ENCODE measurements around the gene HTR1D. TPM values are rescaled to one million over a fixed set of nuclear protein-coding genes. Genes with fewer than 3 reads are reported as not detected.
"Not testable (repeated sequence)": the region's sequence is repeated elsewhere in the genome, so short reads cannot be mapped to it uniquely, and the experiment has no call there.

HTR1D gene, protein sequence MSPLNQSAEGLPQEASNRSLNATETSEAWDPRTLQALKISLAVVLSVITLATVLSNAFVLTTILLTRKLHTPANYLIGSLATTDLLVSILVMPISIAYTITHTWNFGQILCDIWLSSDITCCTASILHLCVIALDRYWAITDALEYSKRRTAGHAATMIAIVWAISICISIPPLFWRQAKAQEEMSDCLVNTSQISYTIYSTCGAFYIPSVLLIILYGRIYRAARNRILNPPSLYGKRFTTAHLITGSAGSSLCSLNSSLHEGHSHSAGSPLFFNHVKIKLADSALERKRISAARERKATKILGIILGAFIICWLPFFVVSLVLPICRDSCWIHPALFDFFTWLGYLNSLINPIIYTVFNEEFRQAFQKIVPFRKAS
- total RNA-seq: under 0.01 and 0.22 TPM in 2 replicates

DNA sequence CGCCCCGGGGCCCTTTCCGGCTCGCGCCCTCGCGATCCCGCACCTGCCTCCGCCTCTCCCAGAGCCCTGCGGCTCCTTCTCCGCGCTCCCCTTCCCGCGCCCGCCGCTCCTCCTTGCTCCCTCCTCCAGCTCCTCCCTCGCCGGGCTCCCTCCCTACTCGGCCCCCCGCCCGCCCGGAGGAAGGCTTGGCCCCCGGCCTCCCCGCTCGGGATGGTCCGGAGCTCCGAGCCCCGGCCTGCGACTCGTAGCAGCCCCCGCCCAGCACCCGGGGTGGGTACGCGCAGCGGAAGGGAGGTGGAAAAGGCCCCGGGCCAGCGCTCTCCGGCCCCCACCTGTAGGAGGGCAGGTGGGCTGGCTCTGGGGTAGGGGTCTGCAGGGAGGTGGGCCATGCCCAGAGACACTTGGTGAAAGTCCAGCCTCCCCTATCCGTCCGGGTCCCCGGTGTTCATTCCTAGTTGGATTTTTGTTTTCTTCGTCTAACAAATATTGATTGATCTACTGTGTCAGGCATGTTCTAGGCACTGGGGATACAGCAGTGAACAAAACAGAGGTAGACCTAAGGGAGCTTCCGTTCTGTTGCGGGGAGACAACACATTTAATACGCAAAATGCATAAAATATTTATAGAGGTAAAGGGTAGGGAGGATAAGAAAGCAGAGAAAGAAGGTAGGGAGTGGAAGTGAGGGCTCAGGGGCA, at the start of gene HTR1D:
Gene HTR1D (minus strand): TSS at position 82 of the 695 bp plus-strand sequence. CDS start 23,283 bp downstream, outside the sequence.
- DNase-seq (ENCODE audit: low read depth in 2 of 2): peak in 1 of 2 donors; percentile 59

DNA sequence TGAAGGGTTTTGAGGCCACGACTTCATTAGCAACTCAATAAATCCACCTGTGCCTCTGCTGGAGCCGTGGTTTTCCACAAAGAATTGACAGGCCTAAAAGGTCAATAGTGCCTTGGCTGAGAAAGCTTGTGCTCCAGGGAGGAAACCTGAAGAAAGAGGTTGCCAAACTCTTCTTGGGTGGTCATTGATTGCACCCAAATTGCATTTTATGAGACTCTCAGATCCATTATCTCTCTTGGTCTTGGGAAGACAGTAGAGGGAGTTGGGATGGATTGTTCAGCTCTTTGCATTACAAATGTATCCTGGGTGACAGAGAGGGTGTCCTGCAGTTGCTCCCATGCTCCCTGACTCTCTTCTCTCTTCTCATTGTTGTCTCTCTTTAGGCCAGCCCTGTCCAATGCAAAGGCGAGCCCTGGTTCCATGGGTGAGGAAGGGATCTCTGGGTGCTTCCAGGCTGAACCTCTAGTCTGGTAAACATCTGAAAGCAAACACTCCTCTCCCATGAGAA, 46.1 kb upstream of the HTR1D start:
- DNase-seq (ENCODE audit: low read depth in 2 of 2): no peak

DNA sequence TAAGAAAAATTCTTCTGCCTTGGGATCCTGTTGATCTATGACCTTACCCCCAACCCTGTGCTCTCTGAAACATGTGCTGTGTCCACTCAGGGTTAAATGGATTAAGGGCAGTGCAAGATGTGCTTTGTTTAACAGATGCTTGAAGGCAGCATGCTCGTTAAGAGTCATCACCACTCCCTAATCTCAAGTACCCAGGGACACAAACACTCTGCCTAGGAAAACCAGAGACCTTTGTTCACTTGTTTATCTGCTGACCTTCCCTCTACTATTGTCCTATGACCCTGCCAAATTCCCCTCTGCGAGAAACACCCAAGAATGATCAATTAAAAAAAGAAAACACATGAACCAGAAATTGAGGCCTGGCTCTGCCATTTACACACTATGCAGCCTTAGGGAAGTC, 40.8 kb upstream of the HTR1D start:
- not testable (repeated sequence) for DNase-seq (ENCODE audit: low read depth in 2 of 2)

DNA sequence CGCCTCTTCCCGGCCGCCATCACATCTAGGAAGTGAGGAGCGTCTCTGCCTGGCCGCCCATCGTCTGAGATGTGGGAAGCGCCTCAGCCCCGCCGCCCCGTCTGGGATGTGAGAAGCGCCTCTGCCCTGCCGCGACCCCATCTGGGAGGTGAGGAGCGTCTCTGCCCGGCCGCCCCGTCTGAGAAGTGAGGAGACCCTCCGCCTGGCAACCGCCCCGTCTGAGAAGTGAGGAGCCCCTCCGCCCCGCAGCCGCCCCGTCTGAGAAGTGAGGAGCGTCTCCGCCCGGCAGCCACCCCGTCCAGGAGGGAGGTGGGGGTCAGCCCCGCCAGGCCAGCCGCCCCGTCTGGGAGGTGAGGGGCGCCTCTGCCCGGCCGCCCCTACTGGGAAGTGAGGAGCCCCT, 40.1 kb upstream of the HTR1D start:
- not testable (repeated sequence) for DNase-seq (ENCODE audit: low read depth in 2 of 2)

DNA sequence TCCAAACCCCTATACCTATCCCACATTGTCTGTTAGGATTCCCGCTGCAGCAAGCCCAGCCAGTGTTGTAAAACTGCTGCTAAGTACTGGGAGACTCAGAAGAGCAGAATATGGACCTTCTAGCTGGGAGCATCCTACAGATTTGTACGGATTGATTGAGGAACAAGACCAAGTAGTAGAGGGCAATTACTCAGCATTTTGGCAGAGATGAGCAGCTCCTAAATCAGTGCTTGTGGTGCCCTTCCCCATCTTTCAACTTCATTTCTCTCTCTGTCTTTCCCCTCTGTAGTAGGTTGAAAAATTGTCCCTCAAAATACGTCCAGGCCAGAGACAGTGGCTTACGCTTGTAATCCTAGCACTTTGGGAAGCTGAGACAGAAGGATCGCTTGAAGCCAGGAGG, 37.3 kb upstream of the HTR1D start:
- DNase-seq (ENCODE audit: low read depth in 2 of 2): no peak

DNA sequence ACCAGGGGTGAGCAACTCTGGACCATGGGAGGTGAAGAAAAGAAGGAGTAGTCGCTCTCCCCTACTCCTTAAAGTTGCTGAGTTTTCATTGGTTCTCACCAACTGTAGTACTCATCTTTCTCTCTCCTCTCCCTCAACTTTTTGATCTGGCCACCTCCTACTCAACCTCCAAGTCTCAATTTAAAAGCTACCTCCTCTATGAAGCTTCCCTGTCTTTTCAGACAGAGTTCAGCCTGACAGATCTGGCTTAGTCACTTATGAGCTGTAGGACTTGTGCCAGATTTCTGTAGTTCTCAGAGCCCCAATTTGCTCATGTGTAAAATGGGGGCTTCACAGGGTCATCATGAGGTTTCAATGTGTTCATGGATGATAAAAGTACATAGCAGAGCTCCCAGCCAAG, 34.5 kb upstream of the HTR1D start:
- DNase-seq (ENCODE audit: low read depth in 2 of 2): peak; percentile 26 to 34

DNA sequence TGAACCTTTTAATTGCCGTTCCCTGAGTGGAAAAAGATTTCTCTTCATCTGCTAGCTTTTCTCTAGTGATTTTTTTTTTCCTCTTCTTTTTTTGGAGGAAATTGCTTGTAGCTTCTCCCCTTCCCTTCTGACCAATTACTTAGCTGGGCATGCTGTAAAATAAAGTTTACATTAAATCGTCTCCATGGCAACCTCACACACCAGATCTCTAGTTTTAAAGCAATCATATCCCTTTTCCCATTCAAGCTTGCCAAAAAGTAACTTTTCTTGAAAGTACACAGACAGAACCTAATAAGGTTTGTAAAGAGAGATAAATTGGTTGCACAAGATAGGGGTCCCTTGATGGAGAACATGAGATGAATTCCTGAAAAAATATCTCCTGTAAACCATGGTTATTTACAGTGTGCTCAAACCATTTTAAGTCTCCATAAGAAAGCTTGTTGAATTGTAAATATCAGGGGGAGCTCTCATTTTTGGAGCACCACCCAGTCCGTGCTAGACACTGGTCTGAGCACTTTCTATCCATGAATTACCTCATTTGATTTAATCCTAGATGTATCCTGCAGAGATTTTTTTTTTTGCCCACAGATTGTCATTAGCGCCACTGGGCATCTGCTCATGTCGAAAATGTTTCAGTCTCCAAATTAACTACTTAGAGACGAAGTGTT, 32.6 kb upstream of the HTR1D start:
- peak; percentile 5 to 52 for DNase-seq (ENCODE audit: low read depth in 2 of 2)

DNA sequence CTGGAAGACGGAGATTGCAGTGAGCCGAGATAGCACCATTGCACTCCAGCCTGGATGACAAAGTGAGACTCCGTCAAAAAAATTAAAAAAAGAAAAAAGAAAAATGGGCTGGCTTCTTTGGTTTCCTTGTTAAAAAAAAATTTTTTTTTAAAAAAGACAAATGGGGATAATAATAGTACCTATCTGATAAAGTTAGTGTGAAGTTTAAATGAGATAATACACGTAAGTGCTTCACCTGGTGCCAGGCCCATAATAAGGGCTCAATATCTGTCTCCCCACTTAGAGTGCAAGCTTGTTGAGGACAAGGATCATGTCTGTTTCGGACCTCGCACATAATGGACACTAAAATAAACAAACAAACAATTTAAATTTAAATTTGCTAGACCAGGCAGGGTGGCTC, 30.0 kb upstream of the HTR1D start:
- no peak for DNase-seq (ENCODE audit: low read depth in 2 of 2)

DNA sequence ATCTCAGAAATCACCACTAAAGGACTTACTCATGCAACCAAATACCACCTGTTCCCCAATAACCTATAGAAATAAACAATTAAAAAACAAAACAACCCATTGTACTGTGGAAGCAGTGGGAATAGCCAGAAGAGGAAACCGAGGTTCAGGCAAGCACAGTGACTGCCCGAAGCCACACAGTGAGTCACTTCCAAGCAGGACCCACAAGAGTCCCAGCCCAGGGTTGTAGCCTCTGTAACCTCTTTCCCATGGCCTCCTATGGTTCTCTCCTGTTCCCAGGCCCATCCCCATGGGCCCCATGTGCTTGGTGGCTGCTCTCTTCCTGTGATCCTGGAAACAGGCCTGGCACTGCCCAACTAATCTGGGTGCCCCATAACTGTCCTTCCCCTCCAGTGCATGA, 29.0 kb upstream of the HTR1D start:
- DNase-seq (ENCODE audit: low read depth in 2 of 2): peak; percentile 5 to 81

DNA sequence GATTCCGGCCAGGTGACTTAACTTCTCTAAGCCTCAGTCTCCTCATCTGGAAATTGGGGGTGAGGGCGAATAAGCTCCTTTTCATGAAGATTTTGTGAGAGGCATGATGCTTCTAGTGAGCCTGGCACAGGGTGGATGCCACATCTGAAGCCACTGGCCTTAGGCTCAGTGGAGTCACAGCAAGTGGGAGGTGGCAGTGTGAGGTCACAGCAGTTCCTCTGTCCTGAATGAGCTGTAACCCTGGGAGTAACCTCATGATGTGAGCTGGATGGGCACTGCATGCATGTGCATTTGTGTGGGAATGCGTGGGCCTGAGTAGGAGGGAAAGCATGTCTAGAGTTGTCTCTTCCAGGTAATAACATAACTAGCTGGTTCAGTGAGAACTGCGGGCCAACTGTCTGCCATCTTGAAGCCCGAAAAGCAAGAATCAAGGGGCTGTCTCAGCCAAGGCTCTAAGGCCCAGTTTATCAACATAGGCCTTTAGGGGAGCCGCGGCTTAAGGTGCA, 27.0 kb upstream of the HTR1D start:
- DNase-seq (ENCODE audit: low read depth in 2 of 2): no peak

DNA sequence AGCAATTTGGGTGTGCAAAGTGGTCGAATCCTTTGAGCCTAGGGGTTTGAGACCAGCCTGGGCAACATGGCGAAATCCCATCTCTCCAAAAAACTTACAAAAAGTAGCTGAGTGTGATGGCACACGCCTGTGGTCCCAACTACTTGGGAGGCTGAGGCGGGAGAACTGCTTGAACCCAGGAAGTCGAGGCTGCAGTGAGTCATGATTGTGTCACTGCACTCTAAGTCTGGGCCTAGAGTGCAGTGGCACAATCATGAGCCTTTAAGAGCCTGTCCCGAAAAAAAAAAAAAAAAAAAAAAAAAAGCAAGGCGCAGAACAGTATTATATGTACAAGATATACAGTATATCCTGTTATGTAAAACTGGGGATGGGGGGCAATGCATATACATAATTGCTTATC, 25.1 kb upstream of the HTR1D start:
- DNase-seq (ENCODE audit: low read depth in 2 of 2): no peak

DNA sequence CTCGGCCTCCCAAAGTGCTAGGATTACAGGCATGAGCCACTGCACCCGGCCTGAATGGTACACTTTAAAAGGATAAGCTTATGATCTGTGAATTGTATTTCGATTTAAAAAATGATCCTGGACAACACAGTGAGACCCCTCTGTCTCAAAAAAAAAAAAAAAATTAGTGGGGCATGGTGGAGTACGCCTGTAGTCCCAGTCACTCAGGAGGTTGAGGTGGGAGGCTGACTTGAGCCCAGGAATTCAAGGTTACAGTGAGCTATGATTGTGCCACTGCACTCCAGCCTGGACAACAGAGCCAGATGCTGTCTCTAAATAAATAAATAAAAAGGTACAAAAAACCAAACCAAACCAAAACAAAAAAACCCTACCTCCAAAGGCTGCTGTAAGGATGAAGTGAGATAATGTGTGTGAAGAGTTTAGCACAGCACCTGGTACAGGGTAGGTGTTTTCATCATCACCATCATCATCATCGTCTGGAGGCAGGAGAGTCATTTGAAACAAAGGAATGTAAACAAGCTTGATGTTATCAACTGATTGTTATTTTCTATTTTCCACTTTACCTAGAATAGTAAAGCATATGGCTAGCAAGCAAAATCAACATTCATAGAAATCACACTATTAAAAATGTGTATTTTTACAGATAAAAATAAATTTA, 22.5 kb upstream of the HTR1D start:
- DNase-seq (ENCODE audit: low read depth in 2 of 2): no peak

DNA sequence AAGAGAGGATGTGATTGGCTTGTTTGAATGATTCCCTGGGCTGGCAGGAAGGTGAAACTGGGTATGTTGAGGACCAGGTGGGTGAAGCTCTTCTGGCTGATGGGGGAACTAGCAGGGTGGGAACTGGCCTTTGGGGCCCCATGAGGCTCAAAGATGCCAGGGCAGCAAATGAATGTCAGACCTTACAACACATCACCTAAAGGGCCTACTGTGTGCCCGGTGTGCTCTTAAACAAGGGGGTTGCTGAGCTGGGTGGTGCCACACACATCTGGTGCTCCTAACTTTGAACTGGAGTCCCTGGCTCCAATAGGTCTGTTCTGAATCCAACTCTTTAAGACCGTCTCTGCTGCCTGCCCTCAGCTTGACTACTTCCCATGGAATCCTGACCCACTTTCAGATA, 21.3 kb upstream of the HTR1D start:
- DNase-seq (ENCODE audit: low read depth in 2 of 2): no peak

DNA sequence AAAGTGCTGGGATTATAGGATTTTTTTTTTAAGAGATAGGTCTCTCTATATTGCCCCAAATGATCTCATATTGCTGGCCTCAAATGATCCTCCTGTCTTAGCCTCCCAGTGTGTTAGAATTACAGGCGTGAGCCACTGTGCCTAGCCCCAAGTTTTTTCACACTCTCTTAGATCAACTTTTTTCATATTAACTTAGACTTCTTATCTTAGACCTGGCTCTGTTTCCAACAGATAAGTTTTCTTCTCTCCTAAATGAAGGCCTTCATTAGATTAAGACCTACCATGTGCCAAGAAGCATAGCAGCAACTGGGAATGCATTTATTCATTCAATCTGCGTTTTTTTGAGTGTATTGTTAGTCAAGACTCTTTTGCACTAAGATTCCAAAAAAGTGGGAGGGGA, 20.2 kb upstream of the HTR1D start:
- DNase-seq (ENCODE audit: low read depth in 2 of 2): no peak

DNA sequence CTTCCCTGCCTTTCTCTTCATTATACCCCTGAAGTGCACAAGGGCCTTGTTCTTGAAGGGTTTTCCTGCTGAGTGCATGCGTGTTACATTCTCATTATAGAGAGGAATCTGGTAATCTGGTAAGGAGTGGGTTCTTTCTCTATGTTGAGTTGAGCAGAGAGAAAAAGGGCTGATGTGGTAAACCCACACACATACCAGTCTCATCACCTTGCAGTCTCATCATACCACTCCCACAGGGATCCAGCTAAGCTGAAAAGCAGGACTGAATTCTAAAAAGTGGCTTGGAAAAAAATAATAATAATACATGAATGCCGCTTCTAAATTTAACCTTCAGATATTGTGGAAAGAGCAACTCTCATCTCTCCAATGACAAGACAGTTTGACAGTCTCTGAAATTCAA, 10.5 kb upstream of the HTR1D start:
- no peak for DNase-seq (ENCODE audit: low read depth in 2 of 2)

DNA sequence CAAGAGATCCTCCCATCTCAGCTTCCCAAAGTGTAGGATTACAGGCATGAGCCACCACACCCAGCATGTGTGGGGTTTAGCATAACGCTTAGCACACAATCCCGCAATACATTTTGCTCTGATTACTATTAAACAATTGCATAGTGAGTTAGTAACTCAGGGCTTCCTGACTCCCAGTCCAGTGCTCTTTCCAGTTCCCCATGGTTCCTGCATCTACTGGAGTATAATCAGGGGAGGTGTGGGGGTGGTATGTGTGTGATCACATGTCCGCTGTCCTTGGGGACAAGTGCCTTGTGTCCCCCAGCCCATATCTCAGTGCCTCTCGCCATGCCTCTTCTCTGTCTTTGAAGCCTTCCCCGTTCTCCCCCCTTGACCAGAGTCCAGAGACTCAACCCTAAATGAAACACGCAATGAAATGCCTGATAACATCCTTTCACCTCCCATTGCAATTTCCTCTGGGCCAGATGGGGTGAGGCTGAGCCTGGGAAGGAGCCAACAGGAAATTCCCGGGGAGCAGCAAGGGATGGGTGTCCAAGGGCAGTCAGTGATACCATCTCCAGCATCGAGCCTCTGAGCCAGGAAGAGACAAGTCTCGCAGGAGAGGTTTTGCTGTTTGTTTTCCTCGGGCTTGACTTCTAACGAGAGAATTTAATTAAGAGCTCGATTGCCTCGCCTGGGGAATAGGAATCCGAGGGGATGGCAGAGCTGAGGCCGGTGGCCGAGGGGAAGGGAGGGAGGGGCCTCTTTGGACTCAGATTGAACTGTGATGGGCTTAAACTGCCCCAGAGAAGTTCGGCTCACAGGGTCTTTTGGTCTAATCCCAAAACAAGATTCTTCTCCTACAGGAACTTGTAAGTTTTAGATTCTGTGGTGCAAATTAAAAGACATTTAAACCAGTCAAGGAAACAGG, 7.7 kb upstream of the HTR1D start:
- DNase-seq (ENCODE audit: low read depth in 2 of 2): peak; percentile 20 to 96

DNA sequence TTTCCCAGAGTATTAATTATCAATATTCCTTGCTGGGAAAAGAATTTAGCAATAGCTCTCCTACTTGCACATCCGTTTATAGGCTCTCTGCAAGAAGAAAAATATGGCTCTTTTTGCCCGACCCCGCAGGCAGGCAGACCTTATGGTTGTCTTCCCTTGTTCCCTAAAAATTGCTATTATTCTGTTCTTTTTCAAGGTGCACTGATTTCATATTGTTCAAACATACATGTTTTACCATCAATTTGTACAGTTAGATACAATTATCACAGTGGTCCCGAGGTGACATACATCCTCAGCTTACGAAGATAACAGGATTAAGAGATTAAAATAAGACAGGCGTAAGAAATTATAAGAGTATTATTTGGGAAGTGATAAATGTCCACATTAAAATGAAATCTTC, 6.7 kb upstream of the HTR1D start:
- not testable (repeated sequence) for DNase-seq (ENCODE audit: low read depth in 2 of 2)

DNA sequence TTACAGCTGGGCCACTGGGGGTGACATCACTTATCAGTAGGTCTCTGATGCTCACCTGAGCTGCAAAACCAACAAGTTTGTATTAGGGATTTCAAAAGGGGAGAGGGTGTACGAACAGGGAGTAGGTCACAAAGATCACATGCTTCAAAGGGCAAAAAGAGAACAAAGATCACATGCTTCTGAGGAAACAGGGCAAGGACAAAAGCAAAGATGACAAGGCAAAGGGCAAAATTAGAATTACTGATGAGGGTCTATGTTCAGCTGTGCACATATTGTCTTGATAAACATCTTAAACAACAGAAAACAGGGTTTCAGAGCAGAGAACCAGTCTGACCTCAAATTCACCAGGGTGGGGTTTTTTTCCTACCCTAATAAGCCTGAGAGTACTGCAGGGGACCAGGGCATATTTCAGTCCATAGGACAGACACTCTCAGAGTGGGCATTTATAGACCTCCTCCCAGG, 6.2 kb upstream of the HTR1D start:
- DNase-seq (ENCODE audit: low read depth in 2 of 2): not testable (repeated sequence)

DNA sequence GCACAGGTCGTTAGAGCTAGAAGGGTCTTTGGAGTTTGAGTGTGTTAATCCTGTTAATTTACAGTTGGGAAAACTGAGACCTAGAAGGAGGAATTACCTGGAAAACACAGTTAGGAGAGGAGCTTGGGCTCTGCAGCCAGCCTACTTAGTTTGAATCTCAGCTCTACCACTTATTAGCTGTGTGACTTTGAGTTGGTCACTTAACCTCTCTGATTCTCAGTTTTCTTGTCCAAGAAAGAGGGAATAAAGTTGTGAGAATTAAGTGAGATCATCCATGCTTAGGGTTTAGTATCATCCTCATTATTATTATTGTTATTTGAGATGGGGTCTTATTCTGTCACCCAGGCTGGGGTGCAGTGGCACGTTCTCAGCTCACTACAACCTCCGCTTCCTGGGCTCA, 5.4 kb upstream of the HTR1D start:
- no peak for DNase-seq (ENCODE audit: low read depth in 2 of 2)

DNA sequence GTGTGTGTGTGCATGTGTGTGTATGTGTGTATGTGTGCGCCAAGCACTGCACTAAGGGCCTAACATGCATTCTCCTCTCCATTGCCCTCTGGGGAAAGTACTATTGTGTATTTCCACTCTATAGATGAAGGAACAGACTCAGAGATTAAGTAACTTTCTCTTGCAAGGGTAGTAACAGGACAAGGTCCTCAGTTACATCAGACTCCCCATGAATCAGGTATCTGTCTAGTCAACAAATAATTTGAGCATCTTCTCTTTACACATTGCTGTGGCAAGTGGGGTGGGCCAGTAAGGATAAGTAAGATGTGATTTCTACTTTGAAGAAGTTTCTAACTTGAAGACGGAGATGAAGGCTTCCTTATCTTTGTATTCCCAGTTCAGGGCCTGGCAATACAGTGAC, 5.0 kb upstream of the HTR1D start:
- no peak for DNase-seq (ENCODE audit: low read depth in 2 of 2)
